ENCODE data around the gene GGN.
"Not testable (repeated sequence)": the region's sequence is repeated elsewhere in the genome, so short reads cannot be mapped to it uniquely, and the experiment has no call there.

The GGN gene

GRCh38 chr19:38411041-38411712 is 23.3 kb upstream of the GGN start:
- WGBS, 2 experiments (ENCODE audit: insufficient coverage in 2 of 2) = 87 to 88% methylated on average over 4 to 5 of the region's 13 CpGs

GRCh38 chr19:38410407-38410806 is 22.6 kb upstream of the GGN start:
- H3K36me3 ChIP-seq (ENCODE audit: control insufficient read depth, insufficient read depth, low read length); H3K4me1 ChIP-seq (ENCODE audit: control insufficient read depth, insufficient read depth, low read length, poor library complexity, severe bottlenecking); H3K4me3 ChIP-seq (ENCODE audit: extremely low read depth, insufficient read depth, low read length, poor library complexity, severe bottlenecking); H3K27ac ChIP-seq (ENCODE audit: low read depth, low read length, severe bottlenecking); H3K9me3 ChIP-seq (ENCODE audit: control insufficient read depth, low read length): not testable (repeated sequence)
- 75 to 100% methylated on average over 1 to 3 of the region's 6 CpGs for WGBS, 2 experiments (ENCODE audit: insufficient coverage in 2 of 2)

More at GRCh38 chr19:38411041-38411712, 23.3 kb upstream of the GGN start:
- Histone ChIP-seq H3K36me3 (ENCODE audit: control insufficient read depth, insufficient read depth, low read length) (no peaks in the 10 kb centered on the region), H3K9me3 (ENCODE audit: control insufficient read depth, low read length) (no peaks in the 10 kb centered on the region), H3K4me3 (ENCODE audit: extremely low read depth, insufficient read depth, low read length, poor library complexity, severe bottlenecking) (no peak overlapping the region), H3K27ac (ENCODE audit: low read depth, low read length, severe bottlenecking) (no peak overlapping the region), H3K4me1 (ENCODE audit: control insufficient read depth, insufficient read depth, low read length, poor library complexity, severe bottlenecking) (no peaks in the 10 kb centered on the region)

- peaks cover 3% of the 10 kb centered on the region for H3K36me3 ChIP-seq (ENCODE audit: control insufficient read depth, insufficient read depth, low read length)
- 91 to 96% methylated on average over 7 of the region's 7 CpGs for WGBS, 2 experiments (ENCODE audit: insufficient coverage in 2 of 2)
- H3K9me3 ChIP-seq (ENCODE audit: control insufficient read depth, low read length) = no peaks in the 10 kb centered on the region
Observed at GRCh38 chr19:38409631-38410133, 21.8 kb upstream of the GGN start.

GRCh38 chr19:38405276-38405675 is 17.4 kb upstream of the GGN start:
- 92 to 93% methylated on average over 6 to 7 of the region's 8 CpGs for WGBS, 2 experiments (ENCODE audit: insufficient coverage in 2 of 2)
- Histone ChIP-seq H3K4me3 (ENCODE audit: extremely low read depth, insufficient read depth, low read length, poor library complexity, severe bottlenecking) (no peak overlapping the region), H3K9me3 (ENCODE audit: control insufficient read depth, low read length) (no peaks in the 10 kb centered on the region), H3K27ac (ENCODE audit: low read depth, low read length, severe bottlenecking) (no peak overlapping the region), H3K4me1 (ENCODE audit: control insufficient read depth, insufficient read depth, low read length, poor library complexity, severe bottlenecking) (peaks cover 10% of the 10 kb centered on the region), H3K36me3 (ENCODE audit: control insufficient read depth, insufficient read depth, low read length) (peaks cover 3% of the 10 kb centered on the region)

More at GRCh38 chr19:38409631-38410133, 21.8 kb upstream of the GGN start:
- Histone ChIP-seq H3K4me3 (ENCODE audit: extremely low read depth, insufficient read depth, low read length, poor library complexity, severe bottlenecking) (no peak overlapping the region), H3K27ac (ENCODE audit: low read depth, low read length, severe bottlenecking) (no peak overlapping the region), H3K4me1 (ENCODE audit: control insufficient read depth, insufficient read depth, low read length, poor library complexity, severe bottlenecking) (no peaks in the 10 kb centered on the region)

- no peak overlapping the region for H3K4me3 ChIP-seq (ENCODE audit: extremely low read depth, insufficient read depth, low read length, poor library complexity, severe bottlenecking)
- WGBS, 2 experiments (ENCODE audit: insufficient coverage in 2 of 2) = 80 to 98% methylated on average over 1 to 4 of the region's 6 CpGs
- peaks cover 3% of the 10 kb centered on the region for H3K36me3 ChIP-seq (ENCODE audit: control insufficient read depth, insufficient read depth, low read length)
- peaks cover 14% of the 10 kb centered on the region for H3K4me1 ChIP-seq (ENCODE audit: control insufficient read depth, insufficient read depth, low read length, poor library complexity, severe bottlenecking)
- H3K27ac ChIP-seq (ENCODE audit: low read depth, low read length, severe bottlenecking) = no peak overlapping the region
- no peaks in the 10 kb centered on the region for H3K9me3 ChIP-seq (ENCODE audit: control insufficient read depth, low read length)
Observed at GRCh38 chr19:38404858-38405257, 17.0 kb upstream of the GGN start.

DNA sequence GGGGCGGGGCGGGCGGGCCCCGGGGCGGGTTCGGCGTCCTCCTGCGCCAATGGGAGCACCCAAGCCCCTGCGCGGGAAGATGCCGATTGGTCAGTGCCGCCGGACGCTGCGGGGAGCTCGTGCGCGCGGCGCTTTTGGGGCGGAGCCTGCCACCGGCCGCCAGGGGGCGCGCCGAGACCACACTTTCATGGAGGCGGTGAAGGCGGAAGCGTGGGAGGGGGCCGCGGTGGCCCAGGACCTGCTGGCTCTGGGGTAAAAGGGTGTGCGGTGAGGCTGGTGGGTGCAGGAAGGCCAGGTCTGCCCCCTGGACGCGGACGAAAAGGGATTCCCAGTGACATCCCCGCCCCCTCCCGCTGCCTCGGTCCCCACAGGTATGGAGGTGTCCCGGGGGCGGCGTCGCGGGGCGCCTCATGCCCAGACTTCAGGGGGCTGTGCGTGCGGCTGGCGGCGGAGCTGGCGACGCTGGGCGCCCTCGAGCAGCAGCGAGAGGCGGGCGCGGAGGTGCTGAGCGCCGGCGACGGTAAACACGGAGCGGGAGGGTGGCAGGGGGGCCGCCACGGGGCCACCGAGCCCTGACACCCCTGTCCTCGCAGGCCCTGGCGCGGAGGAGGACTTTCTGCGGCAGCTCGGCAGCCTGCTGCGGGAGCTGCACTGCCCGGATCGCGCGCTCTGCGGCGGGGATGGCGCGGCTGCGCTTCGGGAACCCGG is 15.3 kb upstream of the GGN start, which contains the start of gene FAM98C:
FAM98C (plus strand) TSS at position 127 of the 708 bp plus-strand sequence; CDS start at position 188, 61 bp downstream.
- H3K27ac ChIP-seq (ENCODE audit: low read depth, low read length, severe bottlenecking) = peak within 1 kb of the TSS; percentile 86
- H3K4me1 ChIP-seq (ENCODE audit: control insufficient read depth, insufficient read depth, low read length, poor library complexity, severe bottlenecking) = peaks cover 19% of the 10 kb centered on the region
- WGBS, 2 experiments (ENCODE audit: insufficient coverage in 2 of 2) = 1 to 3% methylated on average over 29 to 63 of the region's 82 CpGs
- peak within 1 kb of the TSS; percentile 62 for H3K4me3 ChIP-seq (ENCODE audit: extremely low read depth, insufficient read depth, low read length, poor library complexity, severe bottlenecking)
- H3K9me3 ChIP-seq (ENCODE audit: control insufficient read depth, low read length) = no peaks in the 10 kb centered on the region
- H3K36me3 ChIP-seq (ENCODE audit: control insufficient read depth, insufficient read depth, low read length) = peaks cover 3% of the 10 kb centered on the region

DNA sequence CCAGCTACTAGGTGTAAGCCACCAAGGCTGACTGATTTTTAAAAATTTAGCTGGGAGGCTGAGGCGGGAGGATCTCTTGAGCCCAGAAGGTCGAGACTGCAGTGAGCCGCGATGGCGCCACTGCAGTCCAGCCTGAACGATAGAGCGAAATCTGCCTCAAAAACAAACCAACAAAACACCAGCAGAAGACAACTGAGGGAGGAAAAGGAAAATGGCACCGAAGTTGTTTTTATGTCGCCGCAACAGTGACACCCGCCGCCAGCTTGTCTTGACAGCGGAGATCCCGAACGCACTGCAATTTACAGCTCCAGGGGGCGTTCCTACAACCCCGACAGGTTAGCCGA is 14.8 kb upstream of the GGN start:
- Histone ChIP-seq H3K4me1 (ENCODE audit: control insufficient read depth, insufficient read depth, low read length, poor library complexity, severe bottlenecking) (peaks cover 19% of the 10 kb centered on the region), H3K27ac (ENCODE audit: low read depth, low read length, severe bottlenecking) (no peak overlapping the region), H3K4me3 (ENCODE audit: extremely low read depth, insufficient read depth, low read length, poor library complexity, severe bottlenecking) (peak overlapping the region; percentile 62), H3K36me3 (ENCODE audit: control insufficient read depth, insufficient read depth, low read length) (peaks cover 3% of the 10 kb centered on the region), H3K9me3 (ENCODE audit: control insufficient read depth, low read length) (no peaks in the 10 kb centered on the region)
- WGBS, 2 experiments (ENCODE audit: insufficient coverage in 2 of 2) = 8 to 12% methylated on average over 10 to 13 of the region's 18 CpGs

- H3K27ac ChIP-seq (ENCODE audit: low read depth, low read length, severe bottlenecking) = peak overlapping the region; percentile 86
- no CpG with 5 or more reads among the region's 3 CpGs for WGBS, 2 experiments (ENCODE audit: insufficient coverage in 2 of 2)
- peaks cover 19% of the 10 kb centered on the region for H3K4me1 ChIP-seq (ENCODE audit: control insufficient read depth, insufficient read depth, low read length, poor library complexity, severe bottlenecking)
- no peaks in the 10 kb centered on the region for H3K9me3 ChIP-seq (ENCODE audit: control insufficient read depth, low read length)
- no peak overlapping the region for H3K4me3 ChIP-seq (ENCODE audit: extremely low read depth, insufficient read depth, low read length, poor library complexity, severe bottlenecking)
- peaks cover 13% of the 10 kb centered on the region for H3K36me3 ChIP-seq (ENCODE audit: control insufficient read depth, insufficient read depth, low read length)
Observed at GRCh38 chr19:38401148-38401547, 13.3 kb upstream of the GGN start.

DNA sequence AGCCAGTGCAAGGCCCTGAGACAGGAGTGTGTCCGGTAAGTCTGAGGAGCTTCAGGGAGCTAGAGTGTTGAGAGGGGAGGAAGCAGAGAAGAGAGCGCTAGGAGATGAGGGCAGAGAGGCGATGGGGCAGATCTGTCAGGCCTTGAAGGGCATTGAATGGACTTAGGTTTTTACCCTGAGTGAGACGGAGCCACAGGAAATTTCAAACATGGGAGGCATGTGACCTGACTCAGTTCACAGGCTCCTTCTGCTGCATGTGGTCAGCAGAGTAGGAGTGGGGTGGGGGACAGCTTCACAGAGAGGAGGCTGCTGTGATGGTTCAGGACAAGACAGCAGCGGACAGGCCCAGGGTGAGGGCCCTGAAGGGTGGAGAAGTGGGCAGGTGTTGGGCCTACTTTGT is 12.5 kb upstream of the GGN start:
- Histone ChIP-seq H3K36me3 (ENCODE audit: control insufficient read depth, insufficient read depth, low read length) (peaks cover 13% of the 10 kb centered on the region), H3K27ac (ENCODE audit: low read depth, low read length, severe bottlenecking) (peak overlapping the region; percentile 81), H3K4me3 (ENCODE audit: extremely low read depth, insufficient read depth, low read length, poor library complexity, severe bottlenecking) (no peak overlapping the region), H3K9me3 (ENCODE audit: control insufficient read depth, low read length) (no peaks in the 10 kb centered on the region), H3K4me1 (ENCODE audit: control insufficient read depth, insufficient read depth, low read length, poor library complexity, severe bottlenecking) (peaks cover 19% of the 10 kb centered on the region)
- 66 to 76% methylated on average over 4 to 5 of the region's 5 CpGs for WGBS, 2 experiments (ENCODE audit: insufficient coverage in 2 of 2)

GRCh38 chr19:38399537-38399936 is 11.7 kb upstream of the GGN start:
- 80 to 83% methylated on average over 1 of the region's 1 CpG for WGBS, 2 experiments (ENCODE audit: insufficient coverage in 2 of 2)
- no peak overlapping the region for H3K4me3 ChIP-seq (ENCODE audit: extremely low read depth, insufficient read depth, low read length, poor library complexity, severe bottlenecking)
- H3K27ac ChIP-seq (ENCODE audit: low read depth, low read length, severe bottlenecking) = no peak overlapping the region
- peaks cover 19% of the 10 kb centered on the region for H3K4me1 ChIP-seq (ENCODE audit: control insufficient read depth, insufficient read depth, low read length, poor library complexity, severe bottlenecking)
- H3K9me3 ChIP-seq (ENCODE audit: control insufficient read depth, low read length) = no peaks in the 10 kb centered on the region
- H3K36me3 ChIP-seq (ENCODE audit: control insufficient read depth, insufficient read depth, low read length) = peaks cover 21% of the 10 kb centered on the region

- H3K27ac ChIP-seq (ENCODE audit: low read depth, low read length, severe bottlenecking) = no peak overlapping the region
- peaks cover 19% of the 10 kb centered on the region for H3K4me1 ChIP-seq (ENCODE audit: control insufficient read depth, insufficient read depth, low read length, poor library complexity, severe bottlenecking)
- no peaks in the 10 kb centered on the region for H3K9me3 ChIP-seq (ENCODE audit: control insufficient read depth, low read length)
- H3K4me3 ChIP-seq (ENCODE audit: extremely low read depth, insufficient read depth, low read length, poor library complexity, severe bottlenecking) = no peak overlapping the region
- WGBS, 2 experiments (ENCODE audit: insufficient coverage in 2 of 2) = 33 to 75% methylated on average over 1 to 2 of the region's 9 CpGs
- peaks cover 26% of the 10 kb centered on the region for H3K36me3 ChIP-seq (ENCODE audit: control insufficient read depth, insufficient read depth, low read length)
Observed at GRCh38 chr19:38399081-38399480, 11.2 kb upstream of the GGN start.

Data from mesodermal cell (in vitro differentiated cells).